AG09319 (cell line): ENCODE data around the gene BARHL1.
"Not testable (repeated sequence)": the region's sequence is repeated elsewhere in the genome, so short reads cannot be mapped to it uniquely, and the experiment has no call there.

Source experiments
- DNase-seq: peaks from one replicate; pipeline ENCODE4 v3.0.0-alpha.2; 2010; ENCODE audit warnings: low read depth; ENCODE audit errors: extremely low read depth
- TF ChIP-seq, protein P1 (sequence below): IDR thresholded peaks from 2 replicates; pipeline ENCODE4 v1.5.1; 2011; ENCODE audit warnings: low read depth, mild to moderate bottlenecking, inconsistent platforms, low read length, moderate library complexity

BARHL1 gene

DNA sequence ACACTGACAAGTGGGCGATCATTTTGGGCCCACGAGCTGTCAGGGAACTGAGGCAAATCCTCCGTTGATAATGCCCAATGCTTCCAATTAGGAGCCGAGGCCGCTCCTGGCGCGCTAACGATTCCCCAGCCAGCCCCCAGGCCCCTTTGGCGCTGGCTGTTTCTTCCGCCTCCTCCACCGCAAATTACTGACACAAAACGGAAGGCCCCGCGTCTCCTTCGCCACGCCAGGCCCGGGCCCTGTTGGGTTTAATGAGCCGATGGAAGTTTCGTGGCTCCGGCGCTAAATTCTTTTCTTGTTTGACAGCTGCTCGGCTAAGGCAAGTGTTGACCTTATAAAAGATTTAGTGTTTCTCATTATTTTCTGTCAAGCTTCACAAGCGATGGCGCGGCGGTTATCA lies 25.7 kb upstream of the BARHL1 start:
- DNase-seq = no peak
- TF ChIP-seq, protein P1, sequence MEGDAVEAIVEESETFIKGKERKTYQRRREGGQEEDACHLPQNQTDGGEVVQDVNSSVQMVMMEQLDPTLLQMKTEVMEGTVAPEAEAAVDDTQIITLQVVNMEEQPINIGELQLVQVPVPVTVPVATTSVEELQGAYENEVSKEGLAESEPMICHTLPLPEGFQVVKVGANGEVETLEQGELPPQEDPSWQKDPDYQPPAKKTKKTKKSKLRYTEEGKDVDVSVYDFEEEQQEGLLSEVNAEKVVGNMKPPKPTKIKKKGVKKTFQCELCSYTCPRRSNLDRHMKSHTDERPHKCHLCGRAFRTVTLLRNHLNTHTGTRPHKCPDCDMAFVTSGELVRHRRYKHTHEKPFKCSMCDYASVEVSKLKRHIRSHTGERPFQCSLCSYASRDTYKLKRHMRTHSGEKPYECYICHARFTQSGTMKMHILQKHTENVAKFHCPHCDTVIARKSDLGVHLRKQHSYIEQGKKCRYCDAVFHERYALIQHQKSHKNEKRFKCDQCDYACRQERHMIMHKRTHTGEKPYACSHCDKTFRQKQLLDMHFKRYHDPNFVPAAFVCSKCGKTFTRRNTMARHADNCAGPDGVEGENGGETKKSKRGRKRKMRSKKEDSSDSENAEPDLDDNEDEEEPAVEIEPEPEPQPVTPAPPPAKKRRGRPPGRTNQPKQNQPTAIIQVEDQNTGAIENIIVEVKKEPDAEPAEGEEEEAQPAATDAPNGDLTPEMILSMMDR = no peak

DNA sequence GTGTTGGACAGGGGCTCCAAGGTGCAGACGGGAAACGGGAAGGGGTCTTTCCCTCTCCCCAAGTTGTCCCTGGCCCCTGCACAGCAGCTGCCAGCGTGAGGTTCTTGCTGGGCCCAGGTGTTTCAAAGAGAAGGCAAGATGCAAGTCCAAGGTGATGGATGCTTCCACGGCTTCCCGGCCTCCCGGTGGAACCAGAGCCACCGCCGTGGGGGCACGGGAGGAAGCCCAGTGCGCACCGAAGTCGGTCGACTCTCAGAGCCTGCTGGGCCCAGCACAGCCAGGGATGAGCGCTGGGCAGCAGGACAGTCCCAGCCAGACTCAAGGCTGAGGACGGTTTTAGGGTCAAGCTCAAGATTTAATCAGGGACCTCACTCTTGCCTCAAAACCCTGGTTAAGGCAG lies 25.2 kb upstream of the BARHL1 start:
- TF ChIP-seq, protein P1 = no peak
- DNase-seq = no peak

DNA sequence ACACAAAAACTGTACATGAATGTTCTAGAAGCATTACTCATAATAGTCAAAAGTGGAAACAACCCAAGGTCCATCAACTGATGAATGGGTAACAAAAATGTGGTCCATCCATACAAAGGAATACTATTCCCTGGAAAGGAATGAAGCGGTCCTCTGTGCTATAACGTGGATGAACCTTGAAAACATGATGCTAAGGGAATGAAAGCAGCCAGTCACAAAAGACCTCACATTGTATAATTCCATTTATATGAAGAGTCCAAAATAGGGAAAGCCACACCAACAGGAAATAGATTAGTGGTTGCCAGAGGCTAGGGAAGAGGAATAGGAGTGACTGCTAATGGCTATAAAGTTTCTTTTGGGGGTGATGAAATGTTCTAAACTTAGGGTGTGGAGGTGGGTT lies 22.7 kb upstream of the BARHL1 start:
- no peak for DNase-seq
- TF ChIP-seq, protein P1 = no peak

DNA sequence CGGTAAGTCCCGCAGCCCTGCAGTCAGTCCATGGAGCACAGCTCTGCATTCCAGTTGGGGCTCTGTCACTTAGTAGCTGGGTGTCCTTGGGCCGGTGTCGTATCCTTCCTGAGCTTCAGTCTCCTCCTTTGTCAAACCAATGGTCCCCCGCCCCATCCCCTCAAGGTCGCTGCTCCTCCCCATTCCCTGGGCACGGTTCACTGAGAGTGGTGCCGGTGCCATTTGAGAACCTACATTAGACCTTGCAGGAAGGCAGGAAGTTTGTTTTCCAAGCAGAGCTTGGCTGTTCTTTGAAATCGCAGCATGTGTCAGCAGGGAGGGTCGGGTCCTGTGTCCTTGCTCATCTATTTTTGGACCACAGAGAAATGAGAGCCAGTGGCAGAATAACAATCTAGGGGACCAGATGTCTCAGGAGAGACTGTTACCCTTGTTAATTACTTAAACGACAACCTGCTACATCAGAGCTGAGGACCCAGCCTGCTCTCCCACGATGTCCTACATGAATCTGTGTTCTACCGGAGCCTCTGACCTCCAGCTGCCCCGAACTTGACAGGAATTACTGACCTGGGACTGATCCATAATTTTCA lies 21.7 kb upstream of the BARHL1 start:
- TF ChIP-seq, protein P1 = no peak
- no peak for DNase-seq

DNA sequence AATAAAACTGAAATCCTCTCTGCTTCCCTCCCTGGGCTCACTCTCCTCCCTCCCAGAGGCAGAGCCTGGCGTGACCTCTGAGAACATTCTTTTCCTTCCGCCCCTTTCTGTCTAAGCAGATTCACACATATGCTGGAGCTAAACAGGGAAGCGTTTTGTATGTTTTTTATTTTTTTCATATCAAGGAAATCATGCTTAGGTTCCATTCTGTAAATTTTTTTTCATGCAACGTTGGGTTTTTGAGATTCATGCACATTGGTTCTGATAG lies 20.2 kb upstream of the BARHL1 start:
- no peak for DNase-seq
- TF ChIP-seq, protein P1 = no peak

DNA sequence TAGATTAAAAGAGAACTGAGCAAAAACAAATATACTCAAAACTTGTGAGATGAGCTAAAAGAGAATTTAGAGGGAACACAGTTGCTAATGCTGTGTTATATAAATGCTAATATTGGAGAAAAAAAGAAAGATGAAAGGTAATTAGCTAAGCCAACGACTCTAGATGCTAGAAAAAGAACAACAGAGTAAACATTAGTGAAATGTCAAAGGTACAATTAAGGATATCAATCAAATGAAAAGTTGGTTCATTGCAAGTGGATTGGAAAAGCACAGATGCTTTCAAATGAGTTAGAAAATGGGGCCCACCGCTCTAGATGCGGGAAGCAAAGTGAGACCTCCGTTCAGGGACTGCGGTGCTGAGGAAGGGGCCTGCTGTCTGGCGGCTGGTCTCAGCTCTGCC lies 17.9 kb upstream of the BARHL1 start:
- TF ChIP-seq, protein P1 = no peak

DNA sequence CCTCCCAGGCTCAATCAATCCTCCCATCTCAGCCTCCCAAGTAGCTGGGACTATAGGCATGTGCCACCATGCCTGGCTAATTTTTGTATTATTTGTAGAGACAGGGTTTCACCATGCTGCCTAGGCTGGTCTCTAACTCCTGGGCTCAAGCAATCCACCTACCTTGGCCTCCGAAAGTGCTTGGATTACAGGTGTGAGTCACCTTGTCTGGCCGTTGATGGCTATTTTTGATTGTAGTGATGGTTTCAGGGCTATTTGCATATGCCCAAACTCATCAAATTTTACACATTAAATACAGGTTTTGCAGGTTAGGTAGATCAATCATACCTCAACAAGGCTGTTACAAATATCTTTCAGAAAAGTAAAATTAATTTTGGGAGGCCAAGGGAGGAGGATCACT lies 13.6 kb upstream of the BARHL1 start:
- DNase-seq = not testable (repeated sequence)

More for the DNA sequence above, 17.9 kb upstream of the BARHL1 start:
- DNase-seq = no peak

DNA sequence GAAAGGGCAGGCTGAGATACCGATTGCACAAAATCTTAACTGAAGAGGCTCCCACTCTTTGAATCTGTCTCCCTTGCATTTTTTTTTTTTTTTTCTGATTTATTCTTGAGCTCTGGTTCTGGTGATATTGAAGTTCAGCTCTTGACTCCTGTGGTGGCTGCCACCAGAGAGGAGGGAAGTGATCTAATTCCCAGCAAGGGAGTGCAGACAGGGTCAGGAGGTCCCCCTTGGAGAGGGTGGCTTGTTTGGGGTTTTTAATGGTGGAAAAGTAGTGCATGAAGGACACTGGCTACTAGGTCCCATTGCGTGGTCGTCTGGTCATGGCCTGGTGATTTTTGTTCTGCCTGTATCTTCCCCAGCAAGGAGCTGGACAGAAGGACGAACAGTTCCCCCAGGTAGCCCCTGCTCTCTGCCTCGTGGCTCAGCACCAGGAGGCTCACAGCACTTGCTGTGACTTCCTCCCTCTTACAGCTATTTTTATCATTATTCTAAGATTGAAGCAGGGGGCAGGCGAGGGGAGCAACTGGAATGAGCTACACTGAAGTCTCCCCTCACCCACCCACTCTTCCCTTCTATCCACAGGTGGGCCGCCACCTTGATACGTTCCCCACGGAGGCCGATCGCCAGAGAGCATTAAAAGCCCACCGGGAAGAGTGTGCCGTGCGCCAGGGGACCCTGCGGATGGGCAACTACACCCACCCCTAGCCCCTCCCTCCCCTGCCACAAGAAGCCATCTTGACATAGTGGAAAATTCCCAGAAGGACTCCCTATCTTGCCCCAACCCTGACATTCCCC lies 10.4 kb upstream of the BARHL1 start:
- no peak for DNase-seq
- TF ChIP-seq, protein P1 = no peak
